GM18870 (cell line): ENCODE measurements around the gene LRRC8E.
A peak's percentile ranks its signal among the peaks of the same experiment; 100 is the strongest.
"Not testable (repeated sequence)": the region's sequence is repeated elsewhere in the genome, so short reads cannot be mapped to it uniquely, and the experiment has no call there.

Experiments used
- ATAC-seq: cut with Tn5 transposase; IDR thresholded peaks from one replicate; pipeline ENCODE4 v1.9.1; 2021; ENCODE audit warnings: moderate library complexity; ENCODE audit not compliant: unreplicated experiment

The LRRC8E gene

DNA sequence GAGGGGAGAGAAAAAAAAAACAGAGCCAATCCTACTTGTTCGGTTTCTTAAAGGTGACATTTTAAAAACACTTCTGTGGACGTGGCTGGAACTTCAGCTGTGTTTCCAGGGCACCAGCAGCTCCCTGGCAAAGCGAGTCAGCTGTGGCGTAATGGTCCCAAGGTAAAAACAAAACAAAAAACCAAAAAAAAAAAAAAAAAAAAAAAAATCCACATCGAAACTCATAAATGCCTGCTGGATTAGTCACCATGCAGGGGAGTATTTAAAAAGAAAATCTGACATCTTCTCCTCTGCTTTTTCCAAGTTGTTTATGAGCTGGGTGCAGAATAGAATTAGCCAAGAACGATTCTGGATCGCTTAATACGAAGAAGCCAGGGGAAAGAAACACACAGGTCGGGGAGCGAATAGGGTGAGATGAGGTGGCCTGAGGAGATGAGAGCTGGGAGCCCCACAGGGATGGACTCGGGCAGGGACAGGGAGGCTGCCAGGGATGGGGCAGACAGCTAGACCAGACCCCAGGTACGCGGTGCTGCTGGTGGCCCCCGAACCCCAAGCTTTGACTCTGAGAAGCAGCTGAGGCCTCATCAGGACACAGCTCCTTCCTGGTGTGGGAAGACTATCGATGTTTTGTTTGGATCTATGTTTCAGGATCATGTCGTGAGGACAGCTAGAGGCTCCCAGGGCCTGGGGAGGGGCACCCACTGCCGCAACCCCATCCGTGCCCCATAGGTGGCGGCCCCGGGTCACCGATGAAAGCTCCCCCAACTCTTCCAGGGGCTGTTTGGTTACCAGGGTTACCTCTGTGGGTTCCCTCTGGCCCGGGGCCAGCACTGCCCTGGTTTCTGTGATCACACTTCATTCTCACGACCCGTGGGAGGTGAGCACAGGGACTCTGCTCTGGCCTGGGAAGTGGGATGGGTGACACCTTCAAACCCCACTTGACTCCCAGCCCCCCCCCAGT is 40.7 kb downstream of the LRRC8E start:
- ATAC-seq = no peak

DNA sequence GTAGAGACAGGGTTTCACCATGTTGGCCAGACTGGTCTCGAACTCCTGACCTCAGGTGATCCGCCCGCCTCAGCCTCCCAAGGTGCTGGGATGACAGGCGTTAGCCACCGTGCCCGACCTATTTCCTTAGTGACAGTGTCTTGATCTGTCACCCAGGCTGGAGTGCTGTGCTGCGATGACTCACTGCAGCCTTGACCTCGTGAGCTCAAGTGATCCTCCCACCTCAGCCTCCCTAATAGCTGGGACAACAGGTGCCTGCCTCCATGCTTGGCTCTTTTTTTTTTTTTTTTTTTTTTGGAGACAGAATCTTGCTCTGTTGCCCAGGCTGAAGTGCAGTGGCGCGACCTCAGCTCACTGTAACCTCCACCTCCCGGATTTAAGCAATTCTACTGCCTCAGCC is 41.7 kb downstream of the LRRC8E start:
- not testable (repeated sequence) for ATAC-seq

DNA sequence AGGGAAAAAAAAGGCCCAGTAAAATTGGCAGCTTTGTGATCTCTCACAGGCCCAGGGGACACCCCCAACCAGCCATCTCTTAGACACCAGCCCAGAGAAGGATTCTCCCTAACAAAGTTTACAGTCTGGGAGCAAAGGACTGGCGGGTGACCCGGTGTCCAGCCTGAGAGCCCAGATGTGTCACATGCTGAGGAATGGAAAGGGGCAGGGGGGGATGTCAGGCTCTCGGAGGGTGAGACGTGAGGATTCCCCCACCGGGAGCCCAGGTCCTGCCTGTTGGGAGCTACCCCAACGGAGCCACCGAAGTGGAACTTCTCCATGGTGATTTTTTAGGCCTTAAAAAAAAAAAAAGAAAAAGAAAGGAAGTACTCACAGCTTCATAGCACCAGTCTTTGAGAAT is 42.5 kb downstream of the LRRC8E start:
- no peak for ATAC-seq

DNA sequence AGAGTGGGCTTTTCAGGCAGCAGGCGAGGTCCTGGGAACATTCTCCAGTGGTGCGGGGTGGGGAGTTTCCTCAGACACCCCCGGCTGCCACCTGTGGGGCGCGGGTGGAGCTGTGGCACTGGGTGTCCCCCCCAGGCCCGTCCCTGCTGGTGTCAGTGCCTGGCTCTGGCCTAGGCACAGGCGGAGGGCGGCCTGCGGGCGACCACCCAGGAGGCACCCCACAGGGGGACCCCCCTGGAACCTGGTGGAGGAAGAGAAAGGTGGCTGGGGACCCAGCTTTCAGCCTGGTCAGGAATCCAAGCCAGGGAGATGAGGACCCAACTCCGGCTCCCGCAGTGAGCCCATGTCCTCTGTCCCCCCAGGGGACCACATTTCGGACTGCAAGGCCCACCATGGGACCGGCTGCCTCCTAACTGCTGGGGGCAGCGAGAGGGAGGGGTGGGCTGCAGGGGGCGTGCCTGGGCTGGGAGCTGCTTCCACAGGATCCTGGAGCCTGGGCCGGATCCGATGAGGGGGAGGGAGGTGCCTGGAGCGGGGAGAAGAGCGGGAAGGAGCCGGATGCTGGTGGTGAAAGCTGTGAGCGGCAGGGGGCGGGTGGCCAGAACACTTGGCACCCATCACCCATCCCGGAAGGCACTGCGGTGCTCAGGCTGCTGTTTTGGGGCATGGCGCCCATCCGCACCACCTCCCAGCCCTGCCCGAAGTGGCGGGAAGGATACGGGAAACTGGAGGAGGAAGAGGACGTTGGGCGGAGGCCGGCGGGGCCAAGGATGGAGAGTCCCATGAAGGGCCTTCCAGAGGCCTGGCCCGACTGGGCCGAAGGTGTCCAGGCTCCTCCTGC is 43.1 kb downstream of the LRRC8E start:
- ATAC-seq = no peak

DNA sequence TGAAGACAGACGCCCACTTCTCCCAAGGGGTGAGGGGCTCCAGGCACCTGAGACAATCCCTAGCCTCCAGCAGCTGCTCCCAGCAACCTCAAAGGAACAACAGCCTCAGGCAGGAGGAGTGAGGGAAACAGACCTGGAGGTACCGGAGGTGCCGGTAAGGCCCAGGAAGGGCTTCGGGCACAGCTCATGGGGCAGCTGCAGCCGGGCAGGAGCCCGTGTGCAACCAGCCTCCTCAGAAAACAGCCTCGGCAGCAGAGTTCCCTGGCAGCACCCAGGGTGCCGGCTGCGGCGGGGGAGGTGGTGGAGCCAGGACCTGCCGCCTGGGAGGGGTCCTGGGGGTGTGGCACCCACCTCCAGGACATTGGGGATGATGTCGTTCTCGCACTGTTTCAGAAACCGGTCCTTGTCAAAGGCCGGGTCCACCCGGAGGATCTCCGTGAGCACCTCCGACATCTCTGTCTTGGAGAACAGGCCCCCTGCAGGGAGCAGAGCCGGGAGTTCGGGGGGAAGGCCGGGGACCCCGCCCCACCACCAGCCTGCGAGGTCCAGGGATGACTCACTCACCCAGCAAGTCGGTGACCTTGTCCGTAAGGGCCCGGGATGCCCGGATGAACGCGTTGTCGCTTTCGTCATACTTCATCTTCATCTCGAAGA is 44.1 kb downstream of the LRRC8E start:
- ATAC-seq = no peak

DNA sequence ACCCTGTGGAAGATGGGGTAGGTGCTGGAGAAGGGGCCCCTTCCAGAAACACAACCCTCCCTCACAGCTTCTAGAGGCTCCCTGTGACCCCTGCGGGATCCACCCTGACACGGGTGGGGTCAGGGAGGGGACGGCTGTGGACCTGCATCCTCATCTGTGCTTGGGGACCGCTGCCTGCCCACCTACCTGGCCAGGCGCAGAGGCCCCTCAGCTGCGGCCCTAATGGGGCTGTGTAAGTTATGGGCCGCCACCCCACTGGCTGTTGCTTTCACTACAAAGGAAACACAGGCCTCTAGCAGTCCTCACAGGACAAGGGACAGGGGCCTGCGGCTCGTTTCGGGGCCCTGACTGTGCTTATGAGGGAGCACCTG is 44.6 kb downstream of the LRRC8E start:
- no peak for ATAC-seq

DNA sequence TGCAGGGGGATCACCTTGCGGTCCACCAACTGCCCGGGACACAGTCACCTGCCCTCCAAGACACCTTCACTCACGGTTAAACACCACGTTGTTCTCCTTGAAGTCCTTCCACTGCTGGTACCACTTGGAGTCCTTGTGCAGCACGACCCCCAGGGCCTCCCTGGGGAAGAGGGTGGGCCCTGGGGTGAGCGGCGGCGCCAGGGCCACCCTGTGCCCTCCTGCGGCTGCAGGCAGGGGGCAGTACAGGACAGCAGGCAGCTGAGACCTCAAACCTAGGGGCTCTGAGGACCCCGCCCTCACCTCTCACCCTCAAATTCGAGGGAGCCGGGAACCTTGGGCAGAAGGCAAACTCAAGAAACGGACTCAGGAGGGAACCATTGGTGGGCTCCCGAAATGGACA is 45.1 kb downstream of the LRRC8E start:
- ATAC-seq = no peak

DNA sequence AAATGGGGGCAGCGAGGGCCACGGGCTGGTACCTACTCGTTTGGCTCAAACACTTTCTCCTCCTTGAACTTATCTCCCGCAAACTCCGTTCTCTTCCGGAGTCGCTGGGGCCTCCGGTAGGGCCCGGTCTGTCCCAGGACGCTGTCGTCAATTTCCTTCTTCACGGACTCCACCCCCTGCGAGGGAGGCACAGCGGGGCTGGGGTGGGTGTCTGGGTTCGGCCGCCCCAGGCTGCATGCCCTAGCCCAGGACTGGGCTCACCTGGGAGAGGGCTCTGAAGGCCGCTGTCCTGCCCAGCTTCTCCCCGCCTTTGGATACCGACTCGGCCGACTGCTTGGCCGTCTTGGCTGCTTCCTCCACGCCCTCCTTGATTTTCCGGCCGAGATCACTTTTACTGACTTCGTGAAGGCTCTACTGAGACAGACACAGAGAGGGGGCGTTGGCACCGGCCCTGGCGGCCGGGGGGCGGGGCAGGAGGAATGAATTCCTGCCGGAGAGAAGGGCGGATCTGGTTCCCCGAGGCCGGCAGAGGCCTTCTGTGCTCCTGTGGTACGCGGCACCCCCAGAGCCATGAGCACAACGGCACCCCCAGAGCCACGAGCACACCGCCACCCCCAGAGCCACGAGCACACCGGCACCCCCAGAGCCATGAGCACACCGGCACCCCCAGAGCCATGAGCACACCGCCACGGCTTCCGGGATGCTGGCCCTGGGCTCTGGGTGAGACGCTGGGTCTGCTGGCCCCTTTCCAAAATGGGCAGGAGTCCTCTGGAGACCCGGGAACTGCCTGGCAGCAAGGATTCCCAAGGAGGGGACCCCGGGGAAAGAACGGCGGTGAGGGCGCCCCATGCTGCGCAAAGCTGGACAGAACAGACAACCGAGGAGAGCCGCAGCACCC is 45.8 kb downstream of the LRRC8E start:
- no peak for ATAC-seq

DNA sequence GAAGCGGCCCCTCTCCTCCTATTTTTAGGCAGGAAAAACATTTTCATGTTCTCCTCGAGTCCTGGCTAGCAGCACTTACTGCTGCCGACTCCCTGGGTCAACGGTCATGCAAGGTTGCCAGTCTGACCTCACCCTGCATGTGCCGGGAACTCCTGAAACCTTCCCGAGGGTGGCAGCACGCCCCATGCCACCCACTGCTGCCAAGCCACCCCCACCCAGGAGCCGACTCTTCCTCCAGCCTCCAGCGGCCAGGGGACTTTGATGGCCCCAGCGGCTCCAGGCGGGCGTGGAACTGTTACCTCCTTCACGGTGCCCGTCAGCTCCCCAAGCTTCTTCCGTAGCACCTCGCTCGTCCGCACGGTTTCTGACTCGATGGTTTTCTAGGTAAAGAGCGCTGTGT is 46.5 kb downstream of the LRRC8E start:
- ATAC-seq = no peak

DNA sequence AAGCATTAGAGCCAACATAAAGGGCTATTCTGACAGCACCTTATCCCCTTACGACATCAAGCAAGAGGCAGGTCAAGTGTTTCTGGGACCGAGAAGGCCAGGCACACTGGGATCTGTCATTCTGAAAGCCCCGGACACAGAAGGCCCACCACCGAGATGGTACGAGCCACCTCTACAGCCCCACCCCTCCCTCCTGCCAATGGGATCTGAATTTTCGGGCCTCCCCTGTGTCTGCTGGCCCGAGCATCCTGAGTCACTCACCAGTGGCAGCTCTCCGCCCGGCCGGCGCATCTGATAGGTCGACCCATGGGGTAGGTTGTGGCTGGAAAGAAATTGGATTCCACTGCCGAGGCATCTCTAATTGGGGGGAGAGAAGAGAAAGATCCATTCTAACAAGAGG is 52.5 kb downstream of the LRRC8E start:
- no peak for ATAC-seq

DNA sequence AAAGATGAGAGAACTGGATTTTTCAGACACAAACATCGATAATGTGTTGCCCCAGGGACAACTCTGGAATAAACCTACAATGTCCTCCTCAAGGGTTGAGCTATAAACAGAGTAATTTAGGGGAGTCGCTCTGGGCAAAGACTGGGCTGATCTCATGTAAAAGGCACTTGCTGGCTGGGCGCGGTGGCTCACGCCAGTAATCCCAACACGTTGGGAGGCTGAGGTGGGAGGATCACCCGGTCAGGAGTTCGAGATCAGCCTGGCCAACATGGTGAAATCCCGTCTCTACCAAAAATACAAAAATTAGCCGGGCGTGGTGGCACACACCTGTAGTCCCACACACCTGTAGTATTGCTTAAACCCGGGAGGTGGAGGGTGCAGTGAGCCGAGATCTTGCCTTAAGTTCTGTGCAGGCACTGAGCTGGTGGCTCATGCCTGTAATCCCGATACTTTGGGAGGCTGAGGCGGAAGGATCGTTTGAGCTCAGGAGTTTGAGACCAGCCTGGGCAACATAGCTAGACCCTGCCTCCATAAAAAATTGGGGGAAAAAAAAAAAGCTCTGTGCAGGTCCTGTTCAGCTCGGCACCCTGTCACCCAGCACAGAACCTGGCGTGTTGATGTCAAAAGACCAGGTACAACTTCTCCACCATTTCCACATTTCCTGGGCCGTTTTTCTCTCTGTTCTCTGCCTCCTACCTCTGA is 53.7 kb downstream of the LRRC8E start:
- no peak for ATAC-seq

DNA sequence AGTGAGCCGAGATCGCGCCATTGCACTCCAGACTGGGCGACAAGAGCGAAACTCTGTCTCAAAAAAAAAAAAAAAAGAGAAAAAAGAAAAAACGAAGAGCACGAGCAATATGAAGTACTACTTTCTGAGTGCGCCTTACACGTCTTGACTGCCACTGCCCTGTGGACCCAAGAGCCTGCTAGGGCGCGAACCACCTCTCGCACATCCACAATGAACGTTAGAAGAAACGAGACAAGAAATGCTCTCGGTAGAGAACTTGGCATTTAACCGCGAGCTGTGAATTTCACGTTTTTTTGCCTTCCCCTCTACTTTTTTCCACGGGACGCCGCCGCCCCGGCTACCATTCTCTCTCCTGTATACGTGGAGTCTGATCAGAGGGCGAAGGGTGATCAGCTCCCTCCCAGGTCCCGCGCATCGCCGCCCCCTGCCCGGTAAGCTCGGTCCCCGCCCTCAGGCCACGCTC is 54.7 kb downstream of the LRRC8E start:
- ATAC-seq = no peak

DNA sequence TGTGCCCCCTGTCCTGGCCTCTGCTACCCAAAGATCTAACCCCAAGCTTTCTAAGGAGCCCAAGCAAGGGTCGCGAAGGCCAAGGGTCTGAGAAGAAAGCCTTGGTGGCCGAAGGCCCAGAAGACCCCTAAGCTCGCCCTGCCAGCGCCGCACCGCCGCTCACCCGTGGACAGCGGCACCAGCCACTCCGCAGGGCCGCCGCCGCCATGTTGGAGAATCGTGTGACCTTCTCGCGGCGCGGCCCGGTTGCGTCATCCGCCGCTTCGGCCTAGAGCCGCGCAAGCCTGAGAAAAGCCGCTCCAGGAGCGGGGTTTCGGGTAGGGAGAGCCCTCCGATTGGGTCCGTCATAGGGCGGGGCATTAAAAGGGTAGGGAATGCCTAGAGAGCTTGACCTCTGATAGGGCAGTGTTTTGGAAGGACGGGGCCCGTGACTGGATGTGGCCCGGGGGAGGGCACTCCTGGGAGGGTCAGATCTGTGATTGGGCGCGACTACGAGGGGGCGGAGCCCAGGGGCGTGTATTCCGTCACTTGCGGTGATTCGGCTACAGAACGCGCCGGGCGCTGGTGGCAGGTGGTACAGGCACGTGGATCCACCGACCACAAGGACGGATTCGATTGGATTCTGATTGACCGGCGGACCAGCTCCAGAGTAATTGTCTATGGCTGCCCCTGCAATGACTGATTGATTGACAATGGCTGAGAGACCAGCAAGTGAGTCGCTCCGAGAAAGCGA is 55.3 kb downstream of the LRRC8E start, which contains the start of gene TIMM44:
Gene TIMM44, minus strand, starts transcription at position 223 of the 733 bp plus-strand sequence. Its CDS starts 15 bp downstream, at position 208.
- peak; percentile 93 for ATAC-seq

DNA sequence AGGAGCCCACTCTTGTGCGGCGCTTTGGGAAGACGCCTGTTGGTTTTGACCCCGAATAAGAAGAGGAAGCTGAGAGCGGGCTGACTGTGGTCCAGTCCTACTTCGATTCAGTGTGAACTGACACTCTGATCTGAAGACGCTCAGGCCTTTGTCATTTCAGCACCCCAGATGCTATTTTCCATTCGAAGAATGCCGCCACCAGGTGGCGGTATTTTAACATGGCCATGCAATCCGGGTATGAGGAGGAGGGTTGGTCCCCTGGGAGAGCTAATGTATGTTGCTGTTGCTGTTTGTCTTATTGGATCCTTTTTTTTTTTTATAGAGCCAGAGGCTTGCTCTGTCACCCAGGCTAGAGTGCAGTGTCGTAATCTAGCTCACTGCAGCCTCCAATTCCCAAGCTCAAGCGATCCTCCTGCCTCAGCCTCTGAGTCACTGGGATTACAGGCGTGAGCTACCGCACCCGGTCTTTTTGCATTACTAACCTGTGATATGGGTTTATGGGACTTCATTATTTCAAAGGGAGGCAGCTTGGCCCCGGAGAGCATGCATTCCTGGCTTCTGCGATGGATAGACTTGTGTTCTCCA is 56.0 kb downstream of the LRRC8E start:
- ATAC-seq = peak; percentile 23

DNA sequence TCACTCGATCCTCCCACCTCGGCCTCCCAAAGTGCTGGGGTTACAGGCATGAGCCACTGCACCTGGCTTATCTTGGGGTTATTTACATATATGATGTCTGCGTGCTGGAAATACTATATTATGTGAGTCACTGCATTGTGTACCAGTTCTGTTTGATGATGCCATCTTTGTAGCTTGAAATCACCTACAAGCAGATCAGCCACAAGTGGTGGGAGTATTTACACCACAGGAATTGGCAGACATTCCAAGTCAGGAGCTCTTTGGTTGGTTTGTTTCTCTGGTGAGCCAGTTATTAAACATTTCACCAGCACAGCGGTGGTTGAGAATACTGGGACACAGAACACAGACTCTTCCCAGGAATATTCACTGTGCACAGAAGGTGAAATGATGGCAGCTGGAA is 59.6 kb downstream of the LRRC8E start:
- no peak for ATAC-seq
